Measurements from ENCODE around the gene LIN37. TPM values are rescaled to one million over a fixed set of nuclear protein-coding genes. Genes with fewer than 3 reads are reported as not detected.
A peak's percentile ranks its signal among the peaks of the same experiment; 100 is the strongest.

The LIN37 gene
- total and polyA plus RNA-seq, 9 of the 15 experiments (the other 6 are each of a cell fraction or from before 2014, with no cell fraction given) = 1.2 to 12.5 (median 8.6) TPM

- TF ChIP-seq USF1 (CRISPR knock-in tag; IDR thresholded peaks at IDR 0.05) = peak; percentile 86
- TF ChIP-seq ZNF431 (CRISPR knock-in tag; IDR thresholded peaks at IDR 0.05) = peak; percentile 83
- TF ChIP-seq MBD2 (IDR thresholded peaks at IDR 0.05; ENCODE audit: borderline replicate concordance, low read depth) = no peak; the same call in 1 of the 2 replicates
- no peak for TF ChIP-seq NFATC3 (IDR thresholded peaks at IDR 0.05)
- no peak for TF ChIP-seq HDAC3 (IDR thresholded peaks at IDR 0.05; ENCODE audit: borderline replicate concordance, partially characterized antibody)
- TF ChIP-seq PTRF (tag; IDR thresholded peaks at IDR 0.05) = no peak
- TF ChIP-seq ZNF140 (CRISPR knock-in tag; IDR thresholded peaks at IDR 0.05) = no peak
- TF ChIP-seq ZBTB40 (IDR thresholded peaks at IDR 0.05) = no peak
- TF ChIP-seq ZBTB40 (CRISPR knock-in tag; IDR thresholded peaks at IDR 0.05) = peak; percentile 48; the same call in 1 of the 2 replicates
- no peak for TF ChIP-seq NCOA6 (IDR thresholded peaks at IDR 0.05)
- no peak for TF ChIP-seq ZNF696 (CRISPR knock-in tag; conservative IDR thresholded peaks at IDR 0.05)
- no peak for TF ChIP-seq ZFPM2 (CRISPR knock-in tag; IDR thresholded peaks at IDR 0.05)
- no peak for TF ChIP-seq PHB (CRISPR knock-in tag; IDR thresholded peaks at IDR 0.05)
- no peak for TF ChIP-seq ILF3 (IDR thresholded peaks at IDR 0.05; ENCODE audit: borderline replicate concordance)
- TF ChIP-seq NR3C1 (CRISPR knock-in tag; IDR thresholded peaks at IDR 0.05) = peak; percentile 69; the same call in 1 of the 2 replicates
- TF ChIP-seq ZNF134 (CRISPR knock-in tag; conservative IDR thresholded peaks at IDR 0.05) = no peak
These were observed 44.2 kb upstream of the LIN37 start, which contains the start of gene ZBTB32 (continued) for GRCh38 chr19:35704218-35704617.

Data from K562 (cell line).